DLD1 (cell line): ENCODE data around the gene TSKS.

Experiments
- in situ Hi-C: cut with HindIII; loops from 2 replicates; pipeline ENCODE4 v1.10.0; 2017; ENCODE audit warnings: low sequenced_read_pairs

Gene TSKS

GRCh38 chr19:49763230-49763629 is at the start of gene TSKS:
Gene TSKS (minus strand): TSS chr19:49763306. CDS start chr19:49763247, 59 bp downstream.
- in situ Hi-C loops = no loop called here

GRCh38 chr19:49812452-49812996 is 49.4 kb upstream of the TSKS start:
- in situ Hi-C loops = no loop called here

- in situ Hi-C loops = no loop called here
Observed at GRCh38 chr19:49811328-49811727, 48.2 kb upstream of the TSKS start.

GRCh38 chr19:49809941-49810389 is 46.9 kb upstream of the TSKS start:
- in situ Hi-C loops = no loop called here

- in situ Hi-C loops = no loop called here
Observed at GRCh38 chr19:49809160-49809940, 46.2 kb upstream of the TSKS start.

- in situ Hi-C loops = no loop called here
Observed at GRCh38 chr19:49808711-49809159, 45.6 kb upstream of the TSKS start.

GRCh38 chr19:49807904-49808675 is 45.0 kb upstream of the TSKS start:
- in situ Hi-C loops = no loop called here

- in situ Hi-C loops = no loop called here
Observed at GRCh38 chr19:49807058-49807903, 44.2 kb upstream of the TSKS start.

GRCh38 chr19:49806620-49806959 is 43.5 kb upstream of the TSKS start:
- in situ Hi-C loops = no loop called here

- in situ Hi-C loops = no loop called here
Observed at GRCh38 chr19:49805822-49806619, 42.9 kb upstream of the TSKS start.

- in situ Hi-C loops = no loop called here
Observed at GRCh38 chr19:49803529-49803856, 40.4 kb upstream of the TSKS start.

- in situ Hi-C loops = no loop called here
Observed at GRCh38 chr19:49802836-49803528, 39.9 kb upstream of the TSKS start.

GRCh38 chr19:49801966-49802661 is 39.0 kb upstream of the TSKS start:
- in situ Hi-C loops = no loop called here

- in situ Hi-C loops = no loop called here
Observed at GRCh38 chr19:49801401-49801888, 38.3 kb upstream of the TSKS start.

GRCh38 chr19:49800771-49801170 is 37.7 kb upstream of the TSKS start:
- in situ Hi-C loops = no loop called here

GRCh38 chr19:49799798-49800376 is 36.8 kb upstream of the TSKS start:
- in situ Hi-C loops = no loop called here

- in situ Hi-C loops = no loop called here
Observed at GRCh38 chr19:49799271-49799797, 36.2 kb upstream of the TSKS start.

- in situ Hi-C loops = no loop called here
Observed at GRCh38 chr19:49798574-49798973, 35.5 kb upstream of the TSKS start.
